Suprapubic skin (tissue), 4 donors: ENCODE data around the gene LMF1.

Experiments used
- CTCF ChIP-seq, 2 donors: fragments of 200-600 bp in 1 of 2; fragments of 450-650 bp in 1 of 2; sonication (generic) in 1 of 2; IDR thresholded peaks; one replicate each; pipeline ENCODE4 v1.5.1; 2016 to 2019; ENCODE audit warnings: antibody characterized with exemption in 2 of 2, mild to moderate bottlenecking in 1 of 2, moderate library complexity in 1 of 2
- EP300 ChIP-seq: sonication (generic); formaldehyde crosslinking; IDR thresholded peaks from one replicate; pipeline ENCODE4 v1.6.1; 2017; ENCODE audit warnings: antibody characterized with exemption
- POLR2A ChIP-seq, 2 donors: fragments of 450-650 bp; IDR thresholded peaks; one replicate each; pipeline ENCODE4 v1.6.1; 2017; ENCODE audit warnings: antibody characterized with exemption in 2 of 2, mild to moderate bottlenecking in 2 of 2, moderate library complexity in 2 of 2
- POLR2AphosphoS5 ChIP-seq, 3 donors: sonication (generic); formaldehyde crosslinking; IDR thresholded peaks; one replicate each; pipeline ENCODE4 v1.6.1; 2017; ENCODE audit warnings: antibody characterized with exemption in 3 of 3

- TF ChIP-seq CTCF (IDR thresholded peaks at IDR 0.05) (no peak), POLR2A (IDR thresholded peaks at IDR 0.05) (no peak), EP300 (no peak), POLR2AphosphoS5 (IDR thresholded peaks at IDR 0.05) (no peak)
These were observed 37.9 kb downstream of the LMF1 start for GRCh38 chr16:932831-933330.
